OCI-LY1 (cell line): ENCODE data around the gene MANBA.

Source experiments
- CTCF ChIP-seq: fragments of 200-600 bp; sonication (generic), shearing (Covaris generic); IDR thresholded peaks from 2 replicates; pipeline ENCODE4 v1.5.1; 2017; ENCODE audit warnings: mild to moderate bottlenecking, antibody characterized with exemption, low read length, moderate library complexity, mixed read lengths
- EZH2 ChIP-seq: fragments of 200-600 bp; sonication (generic), shearing (Covaris generic); IDR thresholded peaks from 2 replicates; pipeline ENCODE4 v1.8.0; 2017; ENCODE audit warnings: borderline replicate concordance, mixed run types, mild to moderate bottlenecking, antibody characterized with exemption, low read length, moderate library complexity, mixed read lengths

GRCh38 chr4:102808009-102808408, 47.2 kb upstream of the MANBA start:
- TF ChIP-seq CTCF (no peak), EZH2 (no peak)
